ENCODE measurements around the gene DAB2IP. TPM values are rescaled to one million over a fixed set of nuclear protein-coding genes. Genes with fewer than 3 reads are reported as not detected.

Gene DAB2IP
- total RNA-seq, 1 experiment from 2014 or later = 31.0 TPM

DNA sequence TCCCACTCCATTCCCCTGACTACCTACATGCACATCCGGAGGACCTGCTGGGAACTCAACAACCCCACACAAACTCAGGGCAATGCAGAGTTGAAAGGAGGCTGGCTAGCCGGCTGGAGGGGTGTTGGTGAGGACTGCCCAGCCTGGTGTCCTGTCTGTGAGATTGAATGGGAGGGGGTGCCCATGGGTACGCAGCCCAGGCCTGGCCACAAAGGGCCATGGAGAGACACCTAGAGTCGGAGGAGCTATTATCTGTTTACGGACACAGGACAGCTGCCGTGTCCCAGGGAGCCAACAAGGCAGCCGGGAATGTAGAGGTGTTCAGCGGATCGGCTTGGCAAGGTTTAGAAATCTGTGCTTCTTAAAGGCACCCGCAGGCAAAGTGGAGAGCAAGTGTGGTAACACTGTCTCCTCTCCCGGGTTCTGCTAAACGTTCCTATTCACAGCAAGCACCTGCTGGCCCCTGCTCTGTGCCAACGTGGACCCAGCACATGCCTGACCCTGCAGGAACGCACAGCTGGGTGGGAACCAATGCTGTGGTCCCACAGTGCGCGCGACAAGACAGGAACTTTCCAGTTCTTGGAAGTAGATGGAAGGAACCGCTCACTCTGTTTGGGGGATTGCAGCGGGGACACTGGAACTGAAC is 166.7 kb downstream of the DAB2IP start:
- Histone ChIP-seq H3K79me2 (ENCODE audit: insufficient read depth, low read length) (no peaks in the 10 kb centered on the region), H3K36me3 (ENCODE audit: control insufficient read depth in 1 of 2, insufficient read depth in 2 of 2, low read length in 2 of 2) (no peaks in the 10 kb centered on the region), H3K9me2 (ENCODE audit: insufficient read depth) (no peaks in the 10 kb centered on the region), H3K9ac (ENCODE audit: low read length) (no peak overlapping the region), H3K4me3 (replicated peaks in 1 of 2; ENCODE audit: low read depth in 1 of 2, low read length in 2 of 2) (no peak overlapping the region), H3K9me3 (ENCODE audit: control insufficient read depth in 1 of 2, insufficient read depth in 1 of 2, low read depth in 1 of 2, low read length in 2 of 2) (no peaks in the 10 kb centered on the region), H4K20me1 (ENCODE audit: insufficient read depth) (no peaks in the 10 kb centered on the region), H3K27me3 (ENCODE audit: insufficient read depth, low read length) (peaks cover 10% of the 10 kb centered on the region; the same call in 1 of the 2 replicates), H3K4me1 (ENCODE audit: control insufficient read depth in 1 of 2, insufficient read depth in 2 of 2, low read length in 2 of 2) (peaks cover 0 to 10% of the 10 kb centered on the region in 2 experiments; a peak in 2 of 4 replicates), H3K4me2 (ENCODE audit: low read length) (no peak overlapping the region), H3K27ac (ENCODE audit: low read depth, low read length) (no peak overlapping the region), H2AFZ (ENCODE audit: low read depth, low read length, poor library complexity, severe bottlenecking) (no peak overlapping the region)
- TF ChIP-seq, protein P1, sequence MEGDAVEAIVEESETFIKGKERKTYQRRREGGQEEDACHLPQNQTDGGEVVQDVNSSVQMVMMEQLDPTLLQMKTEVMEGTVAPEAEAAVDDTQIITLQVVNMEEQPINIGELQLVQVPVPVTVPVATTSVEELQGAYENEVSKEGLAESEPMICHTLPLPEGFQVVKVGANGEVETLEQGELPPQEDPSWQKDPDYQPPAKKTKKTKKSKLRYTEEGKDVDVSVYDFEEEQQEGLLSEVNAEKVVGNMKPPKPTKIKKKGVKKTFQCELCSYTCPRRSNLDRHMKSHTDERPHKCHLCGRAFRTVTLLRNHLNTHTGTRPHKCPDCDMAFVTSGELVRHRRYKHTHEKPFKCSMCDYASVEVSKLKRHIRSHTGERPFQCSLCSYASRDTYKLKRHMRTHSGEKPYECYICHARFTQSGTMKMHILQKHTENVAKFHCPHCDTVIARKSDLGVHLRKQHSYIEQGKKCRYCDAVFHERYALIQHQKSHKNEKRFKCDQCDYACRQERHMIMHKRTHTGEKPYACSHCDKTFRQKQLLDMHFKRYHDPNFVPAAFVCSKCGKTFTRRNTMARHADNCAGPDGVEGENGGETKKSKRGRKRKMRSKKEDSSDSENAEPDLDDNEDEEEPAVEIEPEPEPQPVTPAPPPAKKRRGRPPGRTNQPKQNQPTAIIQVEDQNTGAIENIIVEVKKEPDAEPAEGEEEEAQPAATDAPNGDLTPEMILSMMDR (IDR thresholded peaks at IDR 0.05 in 2 of 3, conservative IDR thresholded peaks at IDR 0.05 in 1 of 3; ENCODE audit: borderline replicate concordance in 1 of 3, insufficient read depth in 1 of 3, low read depth in 2 of 3, low read length in 2 of 3) = no peak
- TF ChIP-seq YY1 (IDR thresholded peaks at IDR 0.05; ENCODE audit: extremely low read depth, insufficient replicate concordance, low read depth, low read length) (no peak), CEBPB (IDR thresholded peaks at IDR 0.05; ENCODE audit: low read depth) (no peak), SRF (IDR thresholded peaks at IDR 0.05; ENCODE audit: low read depth) (no peak), ZNF274 (IDR thresholded peaks at IDR 0.05; ENCODE audit: low read depth, low read length) (no peak), EGR1 (IDR thresholded peaks at IDR 0.05; ENCODE audit: low read depth) (no peak), SP1 (IDR thresholded peaks at IDR 0.05; ENCODE audit: low read depth) (no peak), ZFX (IDR thresholded peaks at IDR 0.05) (no peak), TCF7L2 (IDR thresholded peaks at IDR 0.05; ENCODE audit: borderline replicate concordance, extremely low read depth, insufficient read depth, insufficient read length) (no peak), SIN3A (IDR thresholded peaks at IDR 0.05; ENCODE audit: low read depth) (no peak), POLR2AphosphoS5 (IDR thresholded peaks at IDR 0.05; ENCODE audit: low read depth, low read length) (no peak), EZH2 (IDR thresholded peaks at IDR 0.05) (no peak), FOSL1 (IDR thresholded peaks at IDR 0.05; ENCODE audit: low read depth) (no peak), EZH2phosphoT487 (IDR thresholded peaks at IDR 0.05; ENCODE audit: borderline replicate concordance) (no peak), CBX3 (IDR thresholded peaks at IDR 0.05; ENCODE audit: low read depth) (no peak), POLR2A (IDR thresholded peaks at IDR 0.05; ENCODE audit: borderline replicate concordance, extremely low read depth, insufficient read depth, insufficient read length) (no peak), ELF1 (IDR thresholded peaks at IDR 0.05; ENCODE audit: borderline replicate concordance, low read depth) (no peak)
- TF ChIP-seq, protein P2, sequence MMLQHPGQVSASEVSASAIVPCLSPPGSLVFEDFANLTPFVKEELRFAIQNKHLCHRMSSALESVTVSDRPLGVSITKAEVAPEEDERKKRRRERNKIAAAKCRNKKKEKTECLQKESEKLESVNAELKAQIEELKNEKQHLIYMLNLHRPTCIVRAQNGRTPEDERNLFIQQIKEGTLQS (IDR thresholded peaks at IDR 0.05) = no peak
- TF ChIP-seq, protein P3, sequence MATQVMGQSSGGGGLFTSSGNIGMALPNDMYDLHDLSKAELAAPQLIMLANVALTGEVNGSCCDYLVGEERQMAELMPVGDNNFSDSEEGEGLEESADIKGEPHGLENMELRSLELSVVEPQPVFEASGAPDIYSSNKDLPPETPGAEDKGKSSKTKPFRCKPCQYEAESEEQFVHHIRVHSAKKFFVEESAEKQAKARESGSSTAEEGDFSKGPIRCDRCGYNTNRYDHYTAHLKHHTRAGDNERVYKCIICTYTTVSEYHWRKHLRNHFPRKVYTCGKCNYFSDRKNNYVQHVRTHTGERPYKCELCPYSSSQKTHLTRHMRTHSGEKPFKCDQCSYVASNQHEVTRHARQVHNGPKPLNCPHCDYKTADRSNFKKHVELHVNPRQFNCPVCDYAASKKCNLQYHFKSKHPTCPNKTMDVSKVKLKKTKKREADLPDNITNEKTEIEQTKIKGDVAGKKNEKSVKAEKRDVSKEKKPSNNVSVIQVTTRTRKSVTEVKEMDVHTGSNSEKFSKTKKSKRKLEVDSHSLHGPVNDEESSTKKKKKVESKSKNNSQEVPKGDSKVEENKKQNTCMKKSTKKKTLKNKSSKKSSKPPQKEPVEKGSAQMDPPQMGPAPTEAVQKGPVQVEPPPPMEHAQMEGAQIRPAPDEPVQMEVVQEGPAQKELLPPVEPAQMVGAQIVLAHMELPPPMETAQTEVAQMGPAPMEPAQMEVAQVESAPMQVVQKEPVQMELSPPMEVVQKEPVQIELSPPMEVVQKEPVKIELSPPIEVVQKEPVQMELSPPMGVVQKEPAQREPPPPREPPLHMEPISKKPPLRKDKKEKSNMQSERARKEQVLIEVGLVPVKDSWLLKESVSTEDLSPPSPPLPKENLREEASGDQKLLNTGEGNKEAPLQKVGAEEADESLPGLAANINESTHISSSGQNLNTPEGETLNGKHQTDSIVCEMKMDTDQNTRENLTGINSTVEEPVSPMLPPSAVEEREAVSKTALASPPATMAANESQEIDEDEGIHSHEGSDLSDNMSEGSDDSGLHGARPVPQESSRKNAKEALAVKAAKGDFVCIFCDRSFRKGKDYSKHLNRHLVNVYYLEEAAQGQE (IDR thresholded peaks at IDR 0.05; ENCODE audit: low read depth) = no peak
- intact Hi-C loops (cut with micrococcal nuclease) = no loop called here
- no TSS peak for BruUV-seq (replicated peaks)
- ChIA-PET POLR2A (no interaction called here), CTCF (no interaction called here), RAD21 (ENCODE audit: low non-redundant PET in 1 of 2, low total read pairs in 2 of 2, uncharacterized antibody in 2 of 2, unreplicated experiment in 2 of 2) (no interaction called here)
- ATAC-seq (no peak), DNase-seq (ENCODE audit: low read depth, low spot score) (no peak)

Data from HCT116 (cell line).